Mesenchymal stem cell (in vitro differentiated cells and primary cell): ENCODE measurements around the gene MAD2L2.
A peak's percentile ranks its signal among the peaks of the same experiment; 100 is the strongest.

Experiments
- DNase-seq: peaks from one replicate; pipeline ENCODE4 v3.0.0-alpha.2; 2013
- H2AFZ ChIP-seq: one replicate; pipeline ENCODE4 v1.6.1; 2013; ENCODE audit warnings: low read depth, mild to moderate bottlenecking, control low read depth, inconsistent platforms, low read length, moderate library complexity
- H2AK5ac ChIP-seq: 2 replicates; pipeline ENCODE4 v1.6.1; 2013; ENCODE audit warnings: low read length, moderate library complexity, mild to moderate bottlenecking, inconsistent platforms; ENCODE audit not compliant: severe bottlenecking
- H2BK120ac ChIP-seq: one replicate; pipeline ENCODE4 v1.6.1; 2013; ENCODE audit warnings: low read depth, mild to moderate bottlenecking, inconsistent platforms, low read length, moderate library complexity
- H2BK12ac ChIP-seq, 2 experiments: one replicate each; pipeline ENCODE4 v1.6.1; 2013; ENCODE audit warnings: inconsistent platforms in 2 of 2, low read length in 2 of 2, mild to moderate bottlenecking in 2 of 2, moderate library complexity in 2 of 2, control low read depth in 1 of 2
- H2BK15ac ChIP-seq: one replicate; pipeline ENCODE4 v1.6.1; 2013; ENCODE audit warnings: mild to moderate bottlenecking, low read depth, inconsistent platforms; ENCODE audit not compliant: poor library complexity, severe bottlenecking
- H2BK5ac ChIP-seq: 2 replicates; pipeline ENCODE4 v1.6.1; 2013; ENCODE audit warnings: low read depth, mild to moderate bottlenecking, low read length, control low read depth, inconsistent platforms; ENCODE audit not compliant: poor library complexity, severe bottlenecking
- H3K14ac ChIP-seq, 2 experiments: one replicate each; pipeline ENCODE4 v1.6.1; 2013; ENCODE audit warnings: inconsistent platforms in 2 of 2, low read length in 2 of 2, control low read depth in 1 of 2, mild to moderate bottlenecking in 1 of 2, moderate library complexity in 1 of 2
- H3K18ac ChIP-seq, 2 experiments: one replicate each; pipeline ENCODE4 v1.6.1; 2013; ENCODE audit warnings: inconsistent platforms in 2 of 2, low read length in 2 of 2, control low read depth in 1 of 2, low read depth in 1 of 2, mild to moderate bottlenecking in 1 of 2
- H3K23ac ChIP-seq, 2 experiments: one replicate each; pipeline ENCODE4 v1.6.1; 2013; ENCODE audit warnings: inconsistent platforms in 2 of 2, low read length in 2 of 2, mild to moderate bottlenecking in 2 of 2, moderate library complexity in 2 of 2, control low read depth in 1 of 2
- H3K27ac ChIP-seq: 2 replicates; pipeline ENCODE4 v1.5.1; 2013; ENCODE audit warnings: mild to moderate bottlenecking, moderate library complexity, low read length, control low read depth, inconsistent platforms; ENCODE audit not compliant: poor library complexity, severe bottlenecking
- H3K27me3 ChIP-seq, 2 experiments: 2 replicates each; pipeline versions ENCODE4 v1.6.1 to v1.7.0; 2013; ENCODE audit warnings: low read length in 2 of 2, mild to moderate bottlenecking in 2 of 2, moderate library complexity in 2 of 2, control low read depth in 1 of 2, inconsistent platforms in 1 of 2; ENCODE audit not compliant: control insufficient read depth in 1 of 2, insufficient read depth in 1 of 2
- H3K36me3 ChIP-seq, 2 experiments: 2 replicates each; pipeline versions ENCODE4 v1.6.1 to v1.7.0; 2013; ENCODE audit warnings: low read length in 2 of 2, control low read depth in 1 of 2, inconsistent platforms in 1 of 2, low read depth in 1 of 2, mild to moderate bottlenecking in 1 of 2; ENCODE audit not compliant: insufficient read depth in 2 of 2, control insufficient read depth in 1 of 2
- H3K4ac ChIP-seq, 2 experiments: one replicate each; pipeline ENCODE4 v1.6.1; 2013; ENCODE audit warnings: inconsistent platforms in 2 of 2, low read length in 2 of 2, mild to moderate bottlenecking in 2 of 2, moderate library complexity in 2 of 2, control low read depth in 1 of 2, low read depth in 1 of 2
- H3K4me1 ChIP-seq: 2 replicates; pipeline ENCODE4 v1.6.1; 2013; ENCODE audit warnings: low read depth, low read length, control low read depth; ENCODE audit not compliant: control insufficient read depth, insufficient read depth
- H3K4me2 ChIP-seq: 2 replicates; pipeline ENCODE4 v1.6.1; 2013; ENCODE audit warnings: low read length, mild to moderate bottlenecking, inconsistent platforms; ENCODE audit not compliant: poor library complexity, severe bottlenecking
- H3K4me3 ChIP-seq, 2 experiments: 2 replicates each; pipeline versions ENCODE4 v1.5.1 to v1.7.0; 2013; ENCODE audit warnings: low read length in 2 of 2, mild to moderate bottlenecking in 2 of 2, control low read depth in 1 of 2, low read depth in 1 of 2; ENCODE audit not compliant: insufficient read depth in 1 of 2
- H3K79me1 ChIP-seq: replicated peaks from 2 replicates; pipeline ENCODE4 v1.6.1; 2013; ENCODE audit warnings: mild to moderate bottlenecking, control low read depth, low read length, inconsistent platforms; ENCODE audit not compliant: poor library complexity, severe bottlenecking
- H3K9ac ChIP-seq: 2 replicates; pipeline ENCODE4 v1.7.0; 2013; ENCODE audit warnings: mild to moderate bottlenecking, low read length, moderate library complexity
- H3K9me3 ChIP-seq: 2 replicates; pipeline ENCODE4 v1.7.0; 2013; ENCODE audit warnings: mild to moderate bottlenecking, low read length; ENCODE audit not compliant: control insufficient read depth
- H4K8ac ChIP-seq: one replicate; pipeline ENCODE4 v1.6.1; 2013; ENCODE audit warnings: inconsistent platforms, mild to moderate bottlenecking, low read length, moderate library complexity
- H4K91ac ChIP-seq: one replicate; pipeline ENCODE4 v1.6.1; 2013; ENCODE audit warnings: mild to moderate bottlenecking, low read length, inconsistent platforms
- WGBS: methylation state at CpG from one replicate; pipeline ENCODE4 v1.1.7; 2013; ENCODE audit warnings: mixed read lengths; 5-methylcytosine and 5-hydroxymethylcytosine counted together

Gene MAD2L2

DNA sequence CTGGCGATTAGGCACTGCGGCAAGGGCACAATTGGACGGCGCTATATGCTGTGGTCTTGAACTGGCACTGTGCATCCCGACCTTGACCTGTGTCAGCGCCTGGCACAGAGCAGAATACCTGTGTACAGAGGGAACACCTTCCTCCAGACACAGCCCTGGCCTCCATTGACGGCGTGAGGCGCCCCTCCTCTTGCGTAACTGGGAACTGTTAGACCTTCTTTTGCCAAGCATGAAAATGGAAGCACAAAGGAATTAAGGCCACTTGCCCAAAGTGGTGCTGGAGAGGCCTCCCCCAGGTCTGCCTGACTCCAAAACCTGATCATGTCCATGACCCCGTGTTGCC is 48.2 kb upstream of the MAD2L2 start:
- peaks cover 2 to 13% of the 10 kb centered on the region in 2 experiments for H3K27me3 ChIP-seq
- no peak overlapping the region for H2AFZ ChIP-seq
- no peak for DNase-seq
- no peak overlapping the region for H2BK120ac ChIP-seq
- peak overlapping the region; percentile 55 for H2BK12ac ChIP-seq
- H3K27ac ChIP-seq = no peak overlapping the region
- peak overlapping the region; percentile 92 for H4K8ac ChIP-seq
- H2AK5ac ChIP-seq = no peak overlapping the region
- H2BK15ac ChIP-seq = no peak overlapping the region
- H3K4me3 ChIP-seq = no peak overlapping the region
- H3K23ac ChIP-seq = no peak overlapping the region
- peaks cover 0 to 3% of the 10 kb centered on the region in 2 experiments for H3K36me3 ChIP-seq
- H3K9ac ChIP-seq = no peak overlapping the region
- peaks cover 21% of the 10 kb centered on the region for H3K4me1 ChIP-seq
- peak overlapping the region; percentile 5 for H4K91ac ChIP-seq
- peak overlapping the region in 1 of 2 experiments; percentile 87 for H3K18ac ChIP-seq
- 96% methylated on average over 11 of the region's 11 CpGs for WGBS
- H3K4ac ChIP-seq = no peak overlapping the region
- no peaks in the 10 kb centered on the region for H3K79me1 ChIP-seq
- H2BK5ac ChIP-seq = no peak overlapping the region
- peak overlapping the region in 1 of 2 experiments; percentile 0 for H3K14ac ChIP-seq
- no peaks in the 10 kb centered on the region for H3K9me3 ChIP-seq
- no peak overlapping the region for H3K4me2 ChIP-seq

- Histone ChIP-seq H3K14ac (no peak overlapping the region), H3K23ac (no peak overlapping the region), H2AK5ac (no peak overlapping the region), H2BK5ac (no peak overlapping the region), H3K9ac (no peak overlapping the region), H3K4me3 (no peak overlapping the region), H4K8ac (no peak overlapping the region), H4K91ac (no peak overlapping the region), H2BK120ac (no peak overlapping the region), H3K4me1 (peaks cover 21% of the 10 kb centered on the region), H3K4ac (no peak overlapping the region), H3K27me3 (peaks cover 6 to 18% of the 10 kb centered on the region in 2 experiments), H3K36me3 (peaks cover 0 to 3% of the 10 kb centered on the region in 2 experiments), H3K9me3 (no peaks in the 10 kb centered on the region), H2AFZ (no peak overlapping the region), H3K27ac (no peak overlapping the region), H2BK15ac (no peak overlapping the region), H3K18ac (no peak overlapping the region), H2BK12ac (peak overlapping the region in 1 of 2 experiments; percentile 23), H3K4me2 (no peak overlapping the region), H3K79me1 (no peaks in the 10 kb centered on the region)
- WGBS = 90% methylated on average over 4 of the region's 4 CpGs
- no peak for DNase-seq
These were observed 47.3 kb upstream of the MAD2L2 start for GRCh38 chr1:11728126-11728806.

- WGBS = 89% methylated on average over 4 of the region's 4 CpGs
- Histone ChIP-seq H3K23ac (no peak overlapping the region), H3K36me3 (peaks cover 0 to 3% of the 10 kb centered on the region in 2 experiments), H4K8ac (no peak overlapping the region), H3K27ac (no peak overlapping the region), H3K4me3 (no peak overlapping the region), H2BK15ac (no peak overlapping the region), H3K18ac (no peak overlapping the region), H3K9me3 (no peaks in the 10 kb centered on the region), H2BK120ac (no peak overlapping the region), H3K4ac (no peak overlapping the region), H2AK5ac (no peak overlapping the region), H2BK12ac (no peak overlapping the region), H3K4me2 (no peak overlapping the region), H3K79me1 (no peaks in the 10 kb centered on the region), H3K4me1 (peaks cover 19% of the 10 kb centered on the region), H2BK5ac (no peak overlapping the region), H3K9ac (no peak overlapping the region), H3K14ac (no peak overlapping the region), H4K91ac (no peak overlapping the region), H3K27me3 (peaks cover 10 to 25% of the 10 kb centered on the region in 2 experiments), H2AFZ (no peak overlapping the region)
- DNase-seq = no peak
These were observed 46.2 kb upstream of the MAD2L2 start for GRCh38 chr1:11727119-11727518.

DNA sequence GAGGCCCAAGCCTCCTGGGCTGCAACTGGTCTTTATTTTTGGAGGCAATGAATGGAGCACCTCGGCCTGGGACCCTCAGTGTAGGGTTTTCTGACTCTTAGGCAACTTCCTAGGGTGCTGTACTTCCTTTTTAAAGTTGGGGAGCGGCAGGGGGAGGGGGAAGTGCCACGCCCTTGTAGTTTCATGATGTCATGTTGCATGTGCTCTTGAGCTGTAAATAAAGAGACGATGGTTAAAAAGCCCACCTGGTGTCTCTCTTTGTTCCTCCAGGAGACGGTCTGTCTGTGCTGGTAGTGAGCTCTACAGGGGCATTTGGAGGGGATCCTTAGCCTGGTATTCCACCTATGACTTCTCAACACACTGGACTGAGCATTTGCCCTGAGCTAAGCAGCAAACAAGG is 44.7 kb upstream of the MAD2L2 start:
- Histone ChIP-seq H3K9ac (no peak overlapping the region), H3K18ac (no peak overlapping the region), H3K4ac (no peak overlapping the region), H2AFZ (no peak overlapping the region), H2BK120ac (no peak overlapping the region), H3K27me3 (peaks cover 20 to 38% of the 10 kb centered on the region in 2 experiments), H3K9me3 (no peaks in the 10 kb centered on the region), H3K14ac (no peak overlapping the region), H4K91ac (no peak overlapping the region), H3K36me3 (peaks cover 0 to 3% of the 10 kb centered on the region in 2 experiments), H3K4me1 (peaks cover 14% of the 10 kb centered on the region), H2BK12ac (no peak overlapping the region), H3K79me1 (no peaks in the 10 kb centered on the region), H2BK5ac (no peak overlapping the region), H3K4me3 (no peak overlapping the region), H3K4me2 (no peak overlapping the region), H2AK5ac (no peak overlapping the region), H4K8ac (no peak overlapping the region), H3K23ac (no peak overlapping the region), H2BK15ac (no peak overlapping the region), H3K27ac (no peak overlapping the region)
- DNase-seq = no peak
- WGBS = 70% methylated on average over 5 of the region's 5 CpGs
